ENCODE results near the gene MYCBP2.

DNA sequence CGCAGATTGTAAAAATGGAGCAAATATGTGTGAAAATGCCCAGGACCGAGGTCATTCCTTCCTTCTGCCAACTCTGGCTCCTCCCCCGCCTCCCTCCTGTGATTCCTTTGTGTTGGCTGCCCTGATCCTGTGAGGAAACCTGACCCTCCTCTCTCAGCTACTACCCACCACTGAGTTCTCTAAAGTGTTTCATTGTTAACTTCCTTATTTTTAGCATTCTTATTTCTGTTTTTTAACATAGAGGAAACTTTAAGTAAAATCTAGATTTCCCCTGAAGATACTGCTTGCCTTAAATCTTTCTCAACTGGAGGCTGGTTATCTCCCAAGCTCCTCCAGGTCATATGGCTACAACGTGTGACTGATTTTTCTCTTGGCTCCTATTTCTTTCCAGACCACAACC, 278.2 kb downstream of the MYCBP2 start:
- TF ChIP-seq, protein P1, sequence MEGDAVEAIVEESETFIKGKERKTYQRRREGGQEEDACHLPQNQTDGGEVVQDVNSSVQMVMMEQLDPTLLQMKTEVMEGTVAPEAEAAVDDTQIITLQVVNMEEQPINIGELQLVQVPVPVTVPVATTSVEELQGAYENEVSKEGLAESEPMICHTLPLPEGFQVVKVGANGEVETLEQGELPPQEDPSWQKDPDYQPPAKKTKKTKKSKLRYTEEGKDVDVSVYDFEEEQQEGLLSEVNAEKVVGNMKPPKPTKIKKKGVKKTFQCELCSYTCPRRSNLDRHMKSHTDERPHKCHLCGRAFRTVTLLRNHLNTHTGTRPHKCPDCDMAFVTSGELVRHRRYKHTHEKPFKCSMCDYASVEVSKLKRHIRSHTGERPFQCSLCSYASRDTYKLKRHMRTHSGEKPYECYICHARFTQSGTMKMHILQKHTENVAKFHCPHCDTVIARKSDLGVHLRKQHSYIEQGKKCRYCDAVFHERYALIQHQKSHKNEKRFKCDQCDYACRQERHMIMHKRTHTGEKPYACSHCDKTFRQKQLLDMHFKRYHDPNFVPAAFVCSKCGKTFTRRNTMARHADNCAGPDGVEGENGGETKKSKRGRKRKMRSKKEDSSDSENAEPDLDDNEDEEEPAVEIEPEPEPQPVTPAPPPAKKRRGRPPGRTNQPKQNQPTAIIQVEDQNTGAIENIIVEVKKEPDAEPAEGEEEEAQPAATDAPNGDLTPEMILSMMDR (conservative IDR thresholded peaks at IDR 0.05; ENCODE audit: low read depth, low read length): no peak
- no peak for TF ChIP-seq EZH2 (IDR thresholded peaks at IDR 0.05; ENCODE audit: borderline replicate concordance, low read depth, low read length, poor library complexity, severe bottlenecking)
